Skeletal muscle tissue (tissue), 4 donors: ENCODE data around the gene PNLIPRP3. TPM values are rescaled to one million over a fixed set of nuclear protein-coding genes. Genes with fewer than 3 reads are reported as not detected.
"Not testable (repeated sequence)": the region's sequence is repeated elsewhere in the genome, so short reads cannot be mapped to it uniquely, and the experiment has no call there.

ENCODE experiments used
- H3K27ac ChIP-seq: one replicate; pipeline ENCODE4 v1.7.0; 2013; ENCODE audit warnings: mild to moderate bottlenecking, low read depth, low read length, inconsistent platforms
- H3K27me3 ChIP-seq, 3 donors: one replicate each; pipeline ENCODE4 v1.7.0; 2013; ENCODE audit warnings: low read length in 3 of 3; ENCODE audit not compliant: control insufficient read depth in 3 of 3, insufficient read depth in 3 of 3
- H3K36me3 ChIP-seq, 3 donors: one replicate each; pipeline ENCODE4 v1.7.0; 2013; ENCODE audit warnings: low read length in 3 of 3; ENCODE audit not compliant: control insufficient read depth in 3 of 3, insufficient read depth in 3 of 3
- H3K4me1 ChIP-seq, 3 donors: one replicate each; pipeline ENCODE4 v1.7.0; 2013; ENCODE audit warnings: low read length in 3 of 3, mild to moderate bottlenecking in 3 of 3; ENCODE audit not compliant: control insufficient read depth in 3 of 3, insufficient read depth in 3 of 3
- H3K4me3 ChIP-seq, 3 donors: one replicate each; pipeline ENCODE4 v1.7.0; 2013; ENCODE audit warnings: low read length in 3 of 3
- H3K9ac ChIP-seq, 3 donors: one replicate each; pipeline ENCODE4 v1.7.0; 2013; ENCODE audit warnings: low read length in 3 of 3, mild to moderate bottlenecking in 3 of 3, moderate library complexity in 2 of 3, low read depth in 1 of 3
- H3K9me3 ChIP-seq, 3 donors: one replicate each; pipeline ENCODE4 v1.7.0; 2013; ENCODE audit warnings: low read length in 3 of 3; ENCODE audit not compliant: control insufficient read depth in 3 of 3
- total RNA-seq: library from RNA; depleted of rRNA; stranded (reverse); fragments of >200 nt; gene quantifications from one replicate; pipeline ENCODE4 v1.2.3, GENCODE V29; 2014
- donor health status: Osteomylitis.

Gene PNLIPRP3
- total RNA-seq: under 0.01 TPM

GRCh38 chr10:116427671-116428070, at the start of gene PNLIPRP3:
TSS of gene PNLIPRP3 (plus strand) at chr10:116427847. CDS start at chr10:116428013, 166 bp downstream.
- H3K27me3 ChIP-seq: no peaks in the 10 kb centered on the region
- no peaks in the 10 kb centered on the region for H3K36me3 ChIP-seq
- no peaks in the 10 kb centered on the region for H3K9me3 ChIP-seq
- no peak within 1 kb of the TSS for H3K9ac ChIP-seq
- H3K4me3 ChIP-seq: no peak within 1 kb of the TSS
- H3K4me1 ChIP-seq: no peaks in the 10 kb centered on the region
- no peak within 1 kb of the TSS for H3K27ac ChIP-seq

GRCh38 chr10:116382290-116382689, 45.4 kb upstream of the PNLIPRP3 start:
- H3K27ac ChIP-seq: no peak overlapping the region
- H3K27me3 ChIP-seq: no peaks in the 10 kb centered on the region
- no peak overlapping the region for H3K4me3 ChIP-seq
- no peak overlapping the region for H3K9ac ChIP-seq
- no peaks in the 10 kb centered on the region for H3K36me3 ChIP-seq
- no peaks in the 10 kb centered on the region for H3K4me1 ChIP-seq
- no peaks in the 10 kb centered on the region for H3K9me3 ChIP-seq

- Histone ChIP-seq H3K9ac (no peak overlapping the region), H3K9me3 (no peaks in the 10 kb centered on the region), H3K36me3 (no peaks in the 10 kb centered on the region), H3K27me3 (no peaks in the 10 kb centered on the region), H3K4me1 (no peaks in the 10 kb centered on the region), H3K4me3 (no peak overlapping the region), H3K27ac (no peak overlapping the region)
These were observed 42.3 kb upstream of the PNLIPRP3 start for GRCh38 chr10:116385311-116385710.

GRCh38 chr10:116385994-116386809, 41.4 kb upstream of the PNLIPRP3 start:
- Histone ChIP-seq H3K4me1 (no peaks in the 10 kb centered on the region), H3K27me3 (no peaks in the 10 kb centered on the region), H3K9me3 (no peaks in the 10 kb centered on the region), H3K27ac (no peak overlapping the region), H3K9ac (no peak overlapping the region), H3K36me3 (no peaks in the 10 kb centered on the region), H3K4me3 (no peak overlapping the region)

GRCh38 chr10:116393246-116393831, 34.3 kb upstream of the PNLIPRP3 start:
- H3K27ac ChIP-seq, H3K9me3 ChIP-seq, H3K9ac ChIP-seq, H3K4me3 ChIP-seq, H3K27me3 ChIP-seq, H3K4me1 ChIP-seq, H3K36me3 ChIP-seq: not testable (repeated sequence)

- peaks cover 0 to 2% (median 0%) of the 10 kb centered on the region in 3 donors for H3K9me3 ChIP-seq
- no peak overlapping the region for H3K9ac ChIP-seq
- H3K27me3 ChIP-seq: no peaks in the 10 kb centered on the region
- no peaks in the 10 kb centered on the region for H3K4me1 ChIP-seq
- H3K27ac ChIP-seq: no peak overlapping the region
- no peak overlapping the region for H3K4me3 ChIP-seq
- H3K36me3 ChIP-seq: no peaks in the 10 kb centered on the region
These were observed 32.2 kb upstream of the PNLIPRP3 start for GRCh38 chr10:116395223-116395985.

GRCh38 chr10:116398224-116398623, 29.4 kb upstream of the PNLIPRP3 start:
- peaks cover 0 to 2% (median 0%) of the 10 kb centered on the region in 3 donors for H3K9me3 ChIP-seq
- no peaks in the 10 kb centered on the region for H3K36me3 ChIP-seq
- H3K27ac ChIP-seq: no peak overlapping the region

GRCh38 chr10:116402858-116403257, 24.8 kb upstream of the PNLIPRP3 start:
- Histone ChIP-seq H3K36me3 (no peaks in the 10 kb centered on the region), H3K4me1 (no peaks in the 10 kb centered on the region), H3K4me3 (no peak overlapping the region), H3K27ac (no peak overlapping the region), H3K27me3 (no peaks in the 10 kb centered on the region), H3K9me3 (peaks cover 0 to 2% (median 0%) of the 10 kb centered on the region in 3 donors), H3K9ac (no peak overlapping the region)

More at GRCh38 chr10:116398224-116398623, 29.4 kb upstream of the PNLIPRP3 start:
- Histone ChIP-seq H3K27me3 (no peaks in the 10 kb centered on the region), H3K4me3 (no peak overlapping the region), H3K9ac (no peak overlapping the region), H3K4me1 (no peaks in the 10 kb centered on the region)

GRCh38 chr10:116403740-116404250, 23.9 kb upstream of the PNLIPRP3 start:
- H3K27me3 ChIP-seq: no peaks in the 10 kb centered on the region
- H3K36me3 ChIP-seq: no peaks in the 10 kb centered on the region
- H3K4me3 ChIP-seq: no peak overlapping the region
- H3K9me3 ChIP-seq: no peaks in the 10 kb centered on the region
- no peak overlapping the region for H3K27ac ChIP-seq
- H3K9ac ChIP-seq: no peak overlapping the region
- H3K4me1 ChIP-seq: no peaks in the 10 kb centered on the region
